Stimulated activated naive CD8-positive, alpha-beta T cell treated with anti-CD3 and anti-CD28 coated beads, Interleukin-15, amount 100 ng/mL, for 72 hours (primary cell): ENCODE results near the gene EID2B.

Experiments
- ATAC-seq: fragments of 150-1000 bp; cut with Tn5 transposase; 2 replicates; pipeline ENCODE4 v1.10.0; 2021; ENCODE audit warnings: mild to moderate bottlenecking, moderate library complexity
- DNase-seq, 2 donors: peaks; one replicate each; pipeline ENCODE4 v3.0.0; 2021 to 2022
- H3K27ac Mint-ChIP-seq, 2 donors: one replicate each; pipeline ENCODE4 v1.8.0; 2022; ENCODE audit warnings: mild to moderate bottlenecking in 2 of 2, mixed read lengths in 2 of 2, moderate library complexity in 2 of 2
- H3K27me3 Mint-ChIP-seq: one replicate; pipeline ENCODE4 v1.8.0; 2022; ENCODE audit warnings: mixed read lengths
- H3K4me1 Mint-ChIP-seq: one replicate; pipeline ENCODE4 v1.8.0; 2022; ENCODE audit warnings: mild to moderate bottlenecking, mixed read lengths
- H3K4me3 Mint-ChIP-seq, 2 donors: one replicate each; pipeline ENCODE4 v1.8.0; 2022; ENCODE audit warnings: mild to moderate bottlenecking in 2 of 2, mixed read lengths in 2 of 2, moderate library complexity in 1 of 2
- H3K9me3 Mint-ChIP-seq, 2 donors: one replicate each; pipeline ENCODE4 v1.8.0; 2022; ENCODE audit warnings: mixed read lengths in 2 of 2

EID2B gene

DNA sequence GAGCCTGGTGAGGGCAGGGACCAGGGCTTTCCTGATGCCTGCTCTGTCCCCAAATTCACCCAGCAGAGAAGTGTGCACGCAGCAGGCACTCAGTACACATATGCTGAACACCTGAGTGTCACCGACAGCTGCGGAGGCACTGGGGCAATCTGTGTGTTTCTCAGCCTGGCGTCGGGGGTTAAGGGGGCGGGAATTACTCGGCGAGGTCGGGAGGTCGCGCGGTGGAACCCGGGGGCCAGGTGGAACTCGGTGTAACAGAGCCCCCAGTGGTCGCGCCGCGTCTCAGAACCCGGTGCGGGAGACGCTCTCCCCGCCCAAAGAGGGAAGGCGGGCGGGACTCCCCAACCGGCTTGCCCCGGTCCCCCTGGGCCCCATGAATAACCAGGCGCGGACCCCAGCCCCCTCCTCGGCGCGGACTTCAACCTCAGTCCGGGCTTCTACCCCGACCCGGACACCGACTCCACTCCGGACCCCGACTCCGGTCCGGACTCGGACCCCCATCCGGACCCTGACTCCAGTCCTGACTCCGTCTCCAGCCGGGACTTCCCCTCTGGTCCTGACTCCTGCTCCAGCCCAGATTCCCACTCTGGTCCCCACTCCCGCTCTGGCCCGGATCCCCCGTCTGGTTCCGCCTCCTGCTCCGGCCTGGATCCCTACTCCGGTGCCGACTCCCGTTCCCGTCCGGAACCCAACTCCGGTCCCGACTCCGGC, 17.7 kb downstream of the EID2B start, which contains the start of gene SELENOV:
TSS of gene SELENOV (plus strand) at position 300 of the 711 bp plus-strand sequence. CDS start at position 374, 74 bp downstream.
- H3K4me3 Mint-ChIP-seq, result peak within 1 kb of the TSS; percentile 75 to 94
- H3K9me3 Mint-ChIP-seq, result no peaks in the 10 kb centered on the region
- DNase-seq (no peak), ATAC-seq (peak; percentile 63)
- peaks cover 55% of the 10 kb centered on the region for H3K27me3 Mint-ChIP-seq
- H3K4me1 Mint-ChIP-seq, result peaks cover 20% of the 10 kb centered on the region
- H3K27ac Mint-ChIP-seq, result peak within 1 kb of the TSS; percentile 92 to 94

DNA sequence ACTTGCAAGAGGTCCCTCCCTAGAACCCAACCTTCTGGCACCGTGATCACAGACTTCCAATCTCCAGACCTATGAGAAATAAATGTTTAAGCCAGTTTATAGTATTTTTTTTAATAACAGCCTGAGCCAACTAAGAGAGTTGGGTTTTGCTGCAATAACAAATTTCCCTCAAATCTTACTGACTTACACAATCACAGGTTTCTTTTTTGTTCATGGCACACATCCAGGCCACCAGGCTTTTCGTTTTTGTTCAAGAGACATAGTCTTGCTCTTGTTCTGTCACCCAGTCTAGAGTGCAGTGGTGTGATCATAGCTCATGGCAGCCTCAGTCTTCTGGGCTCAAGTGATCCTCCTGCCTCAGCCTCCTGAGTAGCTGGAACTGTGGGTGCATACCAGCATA, 19.7 kb downstream of the EID2B start:
- ATAC-seq (no peak), DNase-seq (no peak)
- no peaks in the 10 kb centered on the region for H3K9me3 Mint-ChIP-seq
- no peak overlapping the region for H3K4me3 Mint-ChIP-seq
- no peak overlapping the region for H3K27ac Mint-ChIP-seq
- H3K27me3 Mint-ChIP-seq, result peaks cover 55% of the 10 kb centered on the region
- peaks cover 24% of the 10 kb centered on the region for H3K4me1 Mint-ChIP-seq

DNA sequence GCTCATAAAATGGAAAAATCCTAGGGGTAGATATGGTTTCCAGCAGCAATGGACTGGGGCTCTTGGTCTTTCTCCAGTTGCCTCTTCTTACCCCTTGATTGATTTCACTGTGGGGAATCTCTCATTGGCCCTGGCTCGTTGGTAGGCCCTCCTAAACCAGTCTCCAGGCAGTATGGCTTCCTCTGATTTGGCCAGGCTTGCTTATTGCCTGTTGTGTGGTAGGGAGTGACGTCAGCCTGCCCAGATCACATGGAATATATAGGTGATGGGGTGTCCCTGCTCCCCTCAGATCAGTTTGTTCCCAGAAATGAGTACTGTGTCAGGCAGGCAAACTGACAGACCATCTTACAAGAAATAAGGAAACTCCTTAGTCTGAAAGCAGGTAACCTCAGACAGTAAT, 23.4 kb downstream of the EID2B start:
- Mint-ChIP-seq H3K4me1 (peaks cover 20% of the 10 kb centered on the region), H3K4me3 (no peak overlapping the region), H3K27me3 (peaks cover 57% of the 10 kb centered on the region), H3K27ac (no peak overlapping the region), H3K9me3 (no peaks in the 10 kb centered on the region)
- ATAC-seq (no peak), DNase-seq (no peak)

DNA sequence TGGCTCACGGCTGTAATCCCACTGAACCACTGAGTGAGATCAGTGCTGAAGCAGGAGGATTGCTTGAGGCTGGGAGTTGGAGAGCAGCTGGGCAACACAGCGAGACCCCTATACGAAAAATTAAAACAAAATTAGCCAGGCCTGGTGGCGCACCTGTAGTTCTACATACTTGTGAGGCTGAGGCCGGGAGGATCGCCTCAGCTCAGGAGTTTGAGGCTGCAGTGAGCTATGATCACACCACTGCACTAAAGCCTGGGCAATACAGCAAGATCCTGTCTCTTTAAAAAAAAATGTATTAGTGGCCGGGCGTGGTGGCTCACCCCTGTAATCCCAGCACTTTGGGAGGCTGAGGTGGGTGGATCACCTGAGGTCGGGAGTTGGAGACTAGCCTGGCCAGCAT, 24.0 kb downstream of the EID2B start:
- Mint-ChIP-seq H3K27ac (no peak overlapping the region), H3K4me1 (peaks cover 26% of the 10 kb centered on the region), H3K9me3 (no peaks in the 10 kb centered on the region), H3K27me3 (peaks cover 57% of the 10 kb centered on the region), H3K4me3 (no peak overlapping the region)
- ATAC-seq (no peak), DNase-seq (no peak)

DNA sequence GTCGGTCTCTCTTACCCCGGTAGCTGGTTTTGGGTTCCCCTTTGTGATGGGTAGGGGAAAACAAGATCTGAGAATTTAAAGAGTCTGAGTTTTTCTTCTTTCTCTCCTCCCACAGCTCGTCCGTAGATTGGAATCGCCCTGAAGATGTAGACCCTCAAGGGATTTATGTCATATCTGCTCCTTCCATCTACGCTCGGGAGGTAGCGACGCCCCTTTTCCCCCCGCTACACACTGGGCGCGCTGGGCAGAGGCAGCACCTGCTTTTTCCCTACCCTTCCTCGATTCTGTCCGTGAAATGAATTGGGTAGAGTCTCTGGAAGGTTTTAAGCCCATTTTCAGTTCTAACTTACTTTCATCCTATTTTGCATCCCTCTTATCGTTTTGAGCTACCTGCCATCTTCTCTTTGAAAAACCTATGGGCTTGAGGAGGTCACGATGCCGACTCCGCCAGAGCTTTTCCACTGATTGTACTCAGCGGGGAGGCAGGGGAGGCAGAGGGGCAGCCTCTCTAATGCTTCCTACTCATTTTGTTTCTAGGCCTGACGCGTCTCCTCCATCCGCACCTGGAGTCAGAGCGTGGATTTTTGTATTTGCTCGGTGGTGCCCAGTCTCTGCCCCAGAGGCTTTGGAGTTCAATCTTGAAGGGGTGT, 24.8 kb downstream of the EID2B start:
- Mint-ChIP-seq H3K4me3 (peak overlapping the region; percentile 76 to 95), H3K4me1 (peaks cover 33% of the 10 kb centered on the region), H3K27ac (no peak overlapping the region), H3K9me3 (no peaks in the 10 kb centered on the region), H3K27me3 (peaks cover 59% of the 10 kb centered on the region)
- ATAC-seq, result no peak
- DNase-seq, result no peak

DNA sequence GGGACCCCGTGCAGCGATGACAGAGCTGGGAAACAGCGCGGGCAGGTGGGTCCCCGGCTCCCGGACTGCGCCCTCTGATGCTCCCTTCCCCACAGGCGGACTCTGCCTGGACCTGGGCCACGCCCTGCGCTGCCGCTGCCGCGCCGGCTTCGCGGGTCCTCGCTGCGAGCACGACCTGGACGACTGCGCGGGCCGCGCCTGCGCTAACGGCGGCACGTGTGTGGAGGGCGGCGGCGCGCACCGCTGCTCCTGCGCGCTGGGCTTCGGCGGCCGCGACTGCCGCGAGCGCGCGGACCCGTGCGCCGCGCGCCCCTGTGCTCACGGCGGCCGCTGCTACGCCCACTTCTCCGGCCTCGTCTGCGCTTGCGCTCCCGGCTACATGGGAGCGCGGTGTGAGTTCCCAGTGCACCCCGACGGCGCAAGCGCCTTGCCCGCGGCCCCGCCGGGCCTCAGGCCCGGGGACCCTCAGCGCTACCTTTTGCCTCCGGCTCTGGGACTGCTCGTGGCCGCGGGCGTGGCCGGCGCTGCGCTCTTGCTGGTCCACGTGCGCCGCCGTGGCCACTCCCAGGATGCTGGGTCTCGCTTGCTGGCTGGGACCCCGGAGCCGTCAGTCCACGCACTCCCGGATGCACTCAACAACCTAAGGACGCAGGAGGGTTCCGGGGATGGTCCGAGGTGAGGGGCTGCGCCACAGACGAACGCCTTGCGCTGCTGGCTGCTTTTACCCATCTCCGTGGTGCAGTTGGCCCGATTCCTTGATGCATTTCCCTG, 25.5 kb downstream of the EID2B start:
- H3K27me3 Mint-ChIP-seq, result peaks cover 59% of the 10 kb centered on the region
- DNase-seq, result peak; percentile 67 to 72
- H3K4me1 Mint-ChIP-seq, result peaks cover 34% of the 10 kb centered on the region
- peak; percentile 84 for ATAC-seq
- no peak overlapping the region for H3K27ac Mint-ChIP-seq
- no peaks in the 10 kb centered on the region for H3K9me3 Mint-ChIP-seq
- H3K4me3 Mint-ChIP-seq, result peak overlapping the region; percentile 76 to 95

DNA sequence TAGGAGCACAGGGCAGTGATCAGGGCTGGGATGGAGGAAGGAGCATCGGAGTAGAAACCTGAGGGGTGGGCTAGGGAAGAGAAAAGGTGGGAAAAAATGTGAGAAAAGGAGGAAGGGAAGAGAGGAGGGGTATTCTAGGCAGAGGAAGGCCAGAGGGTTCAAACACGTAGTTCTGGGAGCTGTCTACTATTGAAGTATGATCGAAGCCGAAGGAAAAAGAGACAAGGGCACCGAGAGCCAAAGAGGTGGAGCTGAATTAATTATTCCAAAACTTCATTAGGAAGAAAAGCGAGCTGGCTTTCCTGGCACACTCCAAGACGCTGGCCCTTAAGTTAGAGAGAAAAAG, 26.1 kb downstream of the EID2B start:
- ATAC-seq, result no peak
- Mint-ChIP-seq H3K4me3 (peak overlapping the region; percentile 50 to 64), H3K4me1 (peaks cover 34% of the 10 kb centered on the region), H3K27ac (no peak overlapping the region), H3K9me3 (no peaks in the 10 kb centered on the region), H3K27me3 (peaks cover 63% of the 10 kb centered on the region)
- DNase-seq, result no peak

DNA sequence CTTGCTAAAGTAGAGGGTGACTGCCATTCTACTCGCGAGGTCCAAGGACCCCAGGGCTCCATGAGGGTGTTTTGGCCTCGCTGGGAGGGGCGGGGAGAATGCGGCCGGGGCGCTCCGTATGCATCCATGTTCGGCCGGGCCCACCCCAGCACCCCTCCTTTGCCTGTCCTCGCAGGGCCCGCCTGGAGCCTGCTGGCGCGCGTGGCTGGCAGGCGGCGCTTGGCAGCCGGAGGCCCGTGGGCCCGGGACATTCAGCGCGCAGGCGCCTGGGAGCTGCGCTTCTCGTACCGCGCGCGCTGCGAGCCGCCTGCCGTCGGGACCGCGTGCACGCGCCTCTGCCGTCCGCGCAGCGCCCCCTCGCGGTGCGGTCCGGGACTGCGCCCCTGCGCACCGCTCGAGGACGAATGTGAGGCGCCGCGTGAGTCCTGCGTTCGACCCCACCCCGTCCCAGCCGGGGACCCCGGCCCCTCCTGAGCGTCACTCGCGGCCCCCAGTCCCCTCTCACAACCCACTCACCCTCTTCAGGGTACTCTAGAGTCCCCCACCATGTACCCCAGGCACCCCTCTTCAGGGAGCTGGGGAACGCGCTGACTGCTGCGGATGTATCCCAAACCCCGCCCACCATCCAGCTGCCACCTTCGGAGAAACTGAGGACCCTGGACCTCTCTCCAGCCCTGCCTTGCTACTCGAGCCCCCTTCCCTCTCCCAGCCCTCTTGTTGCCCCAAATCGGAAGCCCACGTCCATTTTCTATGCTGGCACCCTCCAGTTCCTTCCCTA, 29.8 kb downstream of the EID2B start:
- H3K4me1 Mint-ChIP-seq, result peaks cover 50% of the 10 kb centered on the region
- peak; percentile 58 for ATAC-seq
- no peaks in the 10 kb centered on the region for H3K9me3 Mint-ChIP-seq
- H3K27me3 Mint-ChIP-seq, result peaks cover 92% of the 10 kb centered on the region
- peak; percentile 79 to 82 for DNase-seq
- H3K27ac Mint-ChIP-seq, result no peak overlapping the region
- peak overlapping the region in 1 of 2 donors; percentile 45 for H3K4me3 Mint-ChIP-seq

DNA sequence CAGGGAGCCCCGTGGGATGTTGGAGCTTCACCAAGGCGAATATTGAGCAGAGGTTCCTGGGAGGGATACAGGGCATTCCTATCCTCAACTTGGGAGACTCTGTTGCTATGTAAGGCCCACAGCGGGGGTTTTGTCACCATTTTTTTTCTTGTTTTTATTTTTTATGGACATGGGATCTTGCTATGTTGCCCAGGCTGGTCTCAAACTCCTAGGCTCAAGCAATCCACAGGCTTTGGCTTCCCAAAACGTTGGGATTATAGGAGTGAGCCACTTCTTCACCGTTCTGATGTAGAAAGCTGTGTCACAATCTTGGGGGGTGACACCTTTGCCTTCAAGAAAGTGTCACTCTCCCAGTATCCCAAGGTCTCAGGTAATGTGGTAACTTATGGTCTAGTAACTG, 31.3 kb downstream of the EID2B start:
- ATAC-seq, result no peak
- H3K27ac Mint-ChIP-seq, result no peak overlapping the region
- H3K27me3 Mint-ChIP-seq, result peaks cover 92% of the 10 kb centered on the region
- DNase-seq, result no peak
- no peak overlapping the region for H3K4me3 Mint-ChIP-seq
- H3K4me1 Mint-ChIP-seq, result peaks cover 41% of the 10 kb centered on the region
- H3K9me3 Mint-ChIP-seq, result no peaks in the 10 kb centered on the region

DNA sequence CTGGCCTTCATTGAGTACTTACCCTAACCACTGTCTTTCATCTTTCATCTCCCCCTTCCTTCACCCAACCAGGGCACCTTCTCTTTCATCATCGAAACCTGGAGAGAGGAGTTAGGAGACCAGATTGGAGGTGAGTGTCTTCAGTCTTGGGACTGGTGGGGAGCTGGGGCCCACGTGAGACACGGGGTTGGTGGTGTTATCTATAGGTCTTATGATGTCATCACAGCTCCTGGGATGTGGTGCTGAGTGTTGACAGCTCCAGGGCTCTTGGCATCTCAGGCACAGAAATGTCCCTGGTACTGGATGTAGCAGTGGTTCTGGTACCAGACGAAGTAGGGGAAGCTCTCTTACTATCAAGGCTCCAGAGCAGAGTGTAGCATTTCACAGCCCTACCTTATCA, 32.1 kb downstream of the EID2B start:
- H3K27ac Mint-ChIP-seq, result no peak overlapping the region
- no peaks in the 10 kb centered on the region for H3K9me3 Mint-ChIP-seq
- no peak for ATAC-seq
- DNase-seq, result no peak
- peaks cover 92% of the 10 kb centered on the region for H3K27me3 Mint-ChIP-seq
- H3K4me1 Mint-ChIP-seq, result peaks cover 39% of the 10 kb centered on the region
- no peak overlapping the region for H3K4me3 Mint-ChIP-seq

DNA sequence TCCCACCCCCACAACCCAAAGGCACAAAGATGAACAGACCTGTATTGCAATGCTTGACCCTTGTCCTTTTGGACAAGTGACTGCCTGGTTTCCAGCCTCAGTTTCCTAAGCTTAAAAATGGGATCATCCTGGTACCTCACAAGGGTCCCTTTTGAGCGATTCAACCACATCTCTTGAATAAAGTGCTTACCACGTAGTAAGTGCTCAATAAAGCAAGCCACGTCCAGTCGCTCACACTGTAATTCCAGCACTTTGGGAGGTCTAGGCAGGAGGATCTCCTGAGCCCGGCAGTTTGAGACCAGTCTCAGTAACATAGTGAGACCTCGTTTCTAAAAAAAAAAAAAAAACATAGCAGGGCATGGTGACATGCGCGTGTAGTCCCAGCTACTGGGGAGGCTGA, 32.7 kb downstream of the EID2B start:
- no peak for ATAC-seq
- peak overlapping the region; percentile 55 to 67 for H3K4me3 Mint-ChIP-seq
- no peak for DNase-seq
- no peak overlapping the region for H3K27ac Mint-ChIP-seq
- H3K9me3 Mint-ChIP-seq, result no peaks in the 10 kb centered on the region
- H3K27me3 Mint-ChIP-seq, result peaks cover 85% of the 10 kb centered on the region
- peaks cover 39% of the 10 kb centered on the region for H3K4me1 Mint-ChIP-seq

DNA sequence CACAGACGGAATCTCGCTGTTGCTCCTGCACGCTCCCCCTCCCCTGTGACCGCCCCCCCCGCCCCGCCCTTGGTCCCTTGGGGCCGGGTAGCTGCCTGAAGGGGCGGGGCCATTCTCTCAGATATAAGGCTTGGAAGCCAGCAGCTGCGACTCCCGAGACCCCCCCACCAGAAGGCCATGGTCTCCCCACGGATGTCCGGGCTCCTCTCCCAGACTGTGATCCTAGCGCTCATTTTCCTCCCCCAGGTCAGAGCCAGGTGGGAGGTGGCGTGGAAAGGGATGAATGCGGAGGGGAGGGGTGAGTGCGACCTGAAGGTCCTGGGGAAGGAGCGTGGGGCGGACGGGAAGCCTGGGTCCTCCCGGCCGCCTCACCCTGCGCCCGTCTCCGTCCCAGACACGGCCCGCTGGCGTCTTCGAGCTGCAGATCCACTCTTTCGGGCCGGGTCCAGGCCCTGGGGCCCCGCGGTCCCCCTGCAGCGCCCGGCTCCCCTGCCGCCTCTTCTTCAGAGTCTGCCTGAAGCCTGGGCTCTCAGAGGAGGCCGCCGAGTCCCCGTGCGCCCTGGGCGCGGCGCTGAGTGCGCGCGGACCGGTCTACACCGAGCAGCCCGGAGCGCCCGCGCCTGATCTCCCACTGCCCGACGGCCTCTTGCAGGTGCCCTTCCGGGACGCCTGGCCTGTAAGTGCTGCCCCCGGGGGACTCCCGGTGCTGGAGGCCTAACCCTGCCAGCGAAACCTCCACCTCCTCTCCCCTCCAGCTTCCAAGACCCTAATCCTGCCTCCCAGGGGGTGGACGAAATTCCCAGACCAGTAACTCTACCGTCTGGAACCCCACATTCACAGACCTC, 33.6 kb downstream of the EID2B start, which contains the start of gene DLL3:
TSS of gene DLL3 (plus strand) at position 150 of the 845 bp plus-strand sequence. CDS start at position 178, 28 bp downstream.
- H3K27me3 Mint-ChIP-seq, result peaks cover 76% of the 10 kb centered on the region
- peaks cover 37% of the 10 kb centered on the region for H3K4me1 Mint-ChIP-seq
- peak within 1 kb of the TSS; percentile 73 to 75 for H3K4me3 Mint-ChIP-seq
- ATAC-seq (peak; percentile 45), DNase-seq (peak; percentile 22 to 28)
- H3K9me3 Mint-ChIP-seq, result no peaks in the 10 kb centered on the region
- H3K27ac Mint-ChIP-seq, result peak within 1 kb of the TSS in 1 of 2 donors; percentile 42

DNA sequence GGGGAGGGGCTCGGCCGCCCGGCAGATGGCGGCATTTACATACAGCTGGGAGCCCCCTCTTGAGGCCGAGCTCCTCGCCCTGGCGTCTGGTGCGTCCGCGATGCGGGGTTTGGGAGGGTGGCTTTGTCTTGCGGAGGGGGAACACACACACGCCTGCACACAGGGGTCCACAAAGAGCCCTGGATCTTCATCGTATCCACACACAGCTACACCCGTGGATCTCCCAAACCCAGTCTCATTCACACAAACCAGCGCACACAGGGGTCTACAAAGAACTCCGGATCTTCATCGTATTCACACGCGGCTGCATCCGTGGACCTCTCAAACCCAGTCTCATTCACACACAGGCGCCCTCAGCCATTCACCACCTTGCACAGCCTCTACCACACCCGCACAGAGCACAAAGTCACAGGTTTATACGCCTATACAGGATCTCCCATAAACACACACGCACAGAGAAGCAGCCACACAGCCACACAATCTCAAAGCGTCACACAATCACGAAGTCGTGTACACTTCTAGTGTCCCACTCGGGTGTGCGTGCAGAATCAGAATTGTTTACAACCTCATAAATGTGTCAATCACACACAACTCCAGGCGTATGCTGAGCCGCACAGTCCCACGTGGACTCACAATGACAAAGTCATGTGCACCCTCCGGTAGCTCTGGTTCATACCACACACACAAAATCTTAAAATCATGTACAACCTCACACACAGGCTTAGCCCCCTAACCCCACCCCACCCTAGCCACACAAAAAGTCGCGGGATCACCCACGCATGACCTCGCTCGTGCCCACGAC, 34.5 kb downstream of the EID2B start:
- DNase-seq, result peak in 1 of 2 donors; percentile 31
- Mint-ChIP-seq H3K4me1 (peaks cover 29% of the 10 kb centered on the region), H3K27me3 (peaks cover 68% of the 10 kb centered on the region), H3K27ac (peak overlapping the region in 1 of 2 donors; percentile 42), H3K9me3 (no peaks in the 10 kb centered on the region), H3K4me3 (peak overlapping the region; percentile 73 to 75)
- peak; percentile 53 for ATAC-seq

DNA sequence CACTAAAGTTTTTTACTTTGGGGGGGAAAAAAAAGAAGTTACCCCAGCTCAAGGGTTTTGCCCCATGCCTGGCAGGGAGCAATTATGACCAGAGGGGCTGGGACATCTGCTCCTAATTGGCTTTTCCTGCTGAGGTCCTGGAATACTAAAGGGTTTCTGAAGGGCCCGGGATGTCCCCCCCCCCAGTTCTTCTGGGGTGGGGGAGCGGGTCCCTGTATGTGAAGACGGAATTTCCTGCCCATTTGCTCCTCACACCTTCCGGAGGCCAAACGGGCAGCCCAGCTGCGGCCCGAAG, 35.0 kb downstream of the EID2B start:
- no peak for ATAC-seq
- Mint-ChIP-seq H3K27me3 (peaks cover 65% of the 10 kb centered on the region), H3K4me1 (peaks cover 25% of the 10 kb centered on the region), H3K4me3 (peak overlapping the region; percentile 38 to 75), H3K9me3 (no peaks in the 10 kb centered on the region), H3K27ac (no peak overlapping the region)
- DNase-seq, result no peak
